Breast epithelium (tissue), 3 donors: ENCODE results near the gene SEMA3F.

Experiments used
- CTCF ChIP-seq, 3 donors: fragments of 450-650 bp; IDR thresholded peaks; one replicate each; pipeline ENCODE4 v1.5.1; 2016 to 2017; ENCODE audit warnings: antibody characterized with exemption in 3 of 3, mild to moderate bottlenecking in 3 of 3, moderate library complexity in 3 of 3
- POLR2A ChIP-seq: fragments of 450-650 bp; IDR thresholded peaks from one replicate; pipeline ENCODE4 v1.6.1; 2016; ENCODE audit warnings: antibody characterized with exemption, mild to moderate bottlenecking, moderate library complexity
- POLR2AphosphoS5 ChIP-seq, 3 donors: sonication (generic); formaldehyde crosslinking; IDR thresholded peaks; one replicate each; pipeline ENCODE4 v1.6.1; 2017; ENCODE audit warnings: antibody characterized with exemption in 3 of 3

DNA sequence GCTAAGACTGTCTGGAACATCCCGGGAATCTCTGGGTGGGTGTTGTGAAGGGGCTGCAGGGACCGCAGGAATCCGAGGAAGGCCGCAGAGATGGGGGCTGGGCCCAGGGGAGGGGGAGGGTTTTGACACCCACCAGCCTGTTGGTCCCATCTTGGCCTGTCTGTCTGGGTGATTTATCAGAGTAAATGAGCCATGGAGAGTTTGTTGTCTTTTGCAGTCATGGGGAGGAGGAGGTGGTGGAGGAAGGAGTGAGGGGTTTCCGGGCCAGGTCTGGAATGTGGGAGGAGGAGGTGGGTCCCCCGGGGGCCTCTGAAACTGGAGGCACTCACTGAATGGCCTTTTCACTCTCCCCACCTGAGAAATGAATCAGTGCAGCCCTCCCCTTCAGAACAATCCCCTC, 11.5 kb downstream of the SEMA3F start:
- TF ChIP-seq CTCF (IDR thresholded peaks at IDR 0.05) = no peak
- no peak for TF ChIP-seq POLR2A
- TF ChIP-seq POLR2AphosphoS5 (IDR thresholded peaks at IDR 0.05) = no peak
